Embryonic facial prominence (tissue), 1 donor: ENCODE results near the gene ZMYND15.

Experiments
- DNase-seq: peaks from one replicate; pipeline ENCODE4 v3.0.0-alpha.2; 2016; ENCODE audit errors: extremely low spot score

ZMYND15 gene

GRCh38 chr17:4715063-4715744 is 24.4 kb upstream of the ZMYND15 start:
- no peak for DNase-seq

GRCh38 chr17:4716081-4716480 is 23.6 kb upstream of the ZMYND15 start:
- no peak for DNase-seq

- no peak for DNase-seq
Measured at GRCh38 chr17:4717791-4718190, 21.8 kb upstream of the ZMYND15 start.

GRCh38 chr17:4718276-4718675 is 21.4 kb upstream of the ZMYND15 start:
- DNase-seq = no peak

- no peak for DNase-seq
Measured at GRCh38 chr17:4719146-4719545, 20.5 kb upstream of the ZMYND15 start.

GRCh38 chr17:4719684-4720221 is 19.9 kb upstream of the ZMYND15 start:
- DNase-seq = no peak

- DNase-seq = no peak
Measured at GRCh38 chr17:4720787-4721186, 18.8 kb upstream of the ZMYND15 start.

- no peak for DNase-seq
Measured at GRCh38 chr17:4721203-4722135, 18.2 kb upstream of the ZMYND15 start.

- DNase-seq = no peak
Measured at GRCh38 chr17:4722678-4723240, 16.9 kb upstream of the ZMYND15 start.

- no peak for DNase-seq
Measured at GRCh38 chr17:4724650-4725049, 15.0 kb upstream of the ZMYND15 start.

- DNase-seq = no peak
Measured at GRCh38 chr17:4725646-4726310, 13.9 kb upstream of the ZMYND15 start.

GRCh38 chr17:4728124-4728523 is 11.5 kb upstream of the ZMYND15 start:
- DNase-seq = no peak

GRCh38 chr17:4733073-4733531 is 6.5 kb upstream of the ZMYND15 start:
- DNase-seq = no peak

GRCh38 chr17:4734857-4735475 is 4.7 kb upstream of the ZMYND15 start:
- no peak for DNase-seq

GRCh38 chr17:4735876-4736651 is 3.6 kb upstream of the ZMYND15 start:
- no peak for DNase-seq

GRCh38 chr17:4738136-4739121 is 1.2 kb upstream of the ZMYND15 start:
- DNase-seq = no peak

GRCh38 chr17:4740025-4740351 is 355 bp downstream of the ZMYND15 start:
- DNase-seq = no peak

GRCh38 chr17:4740584-4740983 is 951 bp downstream of the ZMYND15 start:
- no peak for DNase-seq

- no peak for DNase-seq
Measured at GRCh38 chr17:4741544-4741943, 1.9 kb downstream of the ZMYND15 start.
